Fibroblast of gingiva (primary cell): ENCODE measurements around the gene PEX13.
A peak's percentile ranks its signal among the peaks of the same experiment; 100 is the strongest.

Experiments used
- DNase-seq: peaks from one replicate; pipeline ENCODE4 v3.0.0-alpha.2; 2011; ENCODE audit warnings: low read depth

The PEX13 gene

GRCh38 chr2:61065714-61066709 is 48.5 kb downstream of the PEX13 start, which contains the start of gene SANBR:
TSS of gene SANBR (plus strand) at chr2:61065871. CDS start at chr2:61070351, 4,480 bp downstream.
- DNase-seq: peak; percentile 77

GRCh38 chr2:61074100-61074499 is 56.6 kb downstream of the PEX13 start:
- no peak for DNase-seq

- DNase-seq: no peak
Observed at GRCh38 chr2:61085883-61086282, 68.4 kb downstream of the PEX13 start.

DNA sequence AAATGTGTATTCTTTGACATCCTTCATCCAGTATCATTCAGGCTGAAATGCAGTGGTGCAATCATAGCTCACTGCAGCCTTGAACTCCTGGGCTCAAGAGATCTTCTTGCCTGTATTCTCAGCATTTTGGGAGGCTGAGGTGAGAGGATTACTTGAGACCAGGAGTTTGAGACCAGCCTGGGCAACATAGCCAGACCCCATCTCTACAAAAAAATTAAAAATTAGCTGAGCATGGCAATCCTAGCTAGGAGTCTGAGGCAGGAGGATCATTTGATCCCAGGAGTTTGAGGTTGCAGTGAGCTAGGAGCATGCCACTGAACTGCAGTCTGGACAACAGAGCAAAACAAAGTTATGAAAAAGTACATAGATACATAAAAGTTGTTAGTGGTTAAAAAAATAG is 72.3 kb downstream of the PEX13 start:
- no peak for DNase-seq

DNA sequence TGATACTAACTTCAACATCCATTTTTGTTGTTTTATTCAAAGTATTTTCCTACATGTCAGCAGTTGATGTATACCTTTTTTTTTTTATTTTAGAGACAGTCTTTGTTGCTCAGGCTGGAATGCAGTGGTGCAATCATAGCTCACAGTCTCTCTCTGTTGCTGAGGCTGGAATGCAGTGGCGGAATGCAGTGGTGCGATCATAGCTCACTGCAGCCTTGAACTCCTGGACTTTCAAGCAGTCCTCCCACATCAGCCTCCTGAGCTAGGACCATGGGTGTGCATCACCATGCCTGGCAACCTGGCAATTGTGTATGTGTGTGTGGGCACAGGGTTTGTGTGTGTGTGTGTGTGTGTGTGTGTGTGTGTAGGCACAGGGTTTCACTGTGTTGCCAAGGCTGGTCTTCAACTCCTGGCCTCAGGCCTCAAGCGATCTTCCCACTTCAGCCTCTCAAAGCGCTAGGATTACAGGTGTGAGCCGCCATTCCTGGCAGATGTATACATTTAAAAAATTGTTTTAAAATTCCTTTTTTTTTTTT is 72.9 kb downstream of the PEX13 start:
- DNase-seq: peak; percentile 34

DNA sequence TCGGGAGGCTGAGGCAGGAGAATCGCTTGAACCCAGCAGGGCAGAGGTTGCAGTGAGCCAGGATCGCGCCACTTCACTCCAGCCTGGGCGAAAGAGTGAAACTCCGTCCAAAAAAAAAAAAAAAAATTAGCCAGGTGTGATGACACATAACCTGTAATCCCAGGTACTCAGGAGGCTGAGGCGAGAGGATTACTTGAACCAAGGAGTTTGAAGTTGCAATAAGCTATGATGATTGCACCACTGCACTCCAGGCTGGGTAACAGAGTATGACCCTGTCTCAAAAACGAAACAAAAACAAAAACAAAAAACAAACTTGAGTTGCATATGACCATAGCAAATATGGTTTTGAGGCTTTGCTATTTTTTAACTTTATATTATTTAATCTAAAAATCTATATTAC is 74.0 kb downstream of the PEX13 start:
- no peak for DNase-seq

GRCh38 chr2:61096438-61096837 is 78.9 kb downstream of the PEX13 start:
- no peak for DNase-seq

DNA sequence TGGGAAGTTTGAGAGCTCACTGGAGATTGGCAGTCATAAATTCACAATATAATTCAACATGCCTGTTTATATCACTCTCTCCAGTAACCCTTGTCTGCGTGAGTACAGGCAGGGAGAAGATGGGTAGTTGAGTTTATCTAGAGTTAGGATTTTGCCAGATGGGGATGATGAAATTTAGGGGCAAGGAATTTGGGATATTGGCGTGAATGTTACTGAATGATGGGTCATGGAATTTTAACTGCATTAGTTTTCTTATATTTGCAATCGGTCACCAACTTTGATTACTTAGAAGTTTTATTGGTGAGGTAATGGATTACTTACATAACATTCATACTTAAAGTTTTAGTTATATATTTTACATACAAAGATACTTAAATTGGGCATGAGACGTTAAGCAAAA is 83.3 kb downstream of the PEX13 start:
- no peak for DNase-seq
